Limb (tissue), 2 donors: Measurements from ENCODE around the gene BOK.
A peak's percentile ranks its signal among the peaks of the same experiment; 100 is the strongest.
"Not testable (repeated sequence)": the region's sequence is repeated elsewhere in the genome, so short reads cannot be mapped to it uniquely, and the experiment has no call there.

ENCODE experiments used
- DNase-seq, 2 donors: peaks; one replicate each; pipeline ENCODE4 v3.0.0-alpha.2; 2016; ENCODE audit errors: extremely low spot score in 2 of 2

BOK gene, protein sequence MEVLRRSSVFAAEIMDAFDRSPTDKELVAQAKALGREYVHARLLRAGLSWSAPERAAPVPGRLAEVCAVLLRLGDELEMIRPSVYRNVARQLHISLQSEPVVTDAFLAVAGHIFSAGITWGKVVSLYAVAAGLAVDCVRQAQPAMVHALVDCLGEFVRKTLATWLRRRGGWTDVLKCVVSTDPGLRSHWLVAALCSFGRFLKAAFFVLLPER

DNA sequence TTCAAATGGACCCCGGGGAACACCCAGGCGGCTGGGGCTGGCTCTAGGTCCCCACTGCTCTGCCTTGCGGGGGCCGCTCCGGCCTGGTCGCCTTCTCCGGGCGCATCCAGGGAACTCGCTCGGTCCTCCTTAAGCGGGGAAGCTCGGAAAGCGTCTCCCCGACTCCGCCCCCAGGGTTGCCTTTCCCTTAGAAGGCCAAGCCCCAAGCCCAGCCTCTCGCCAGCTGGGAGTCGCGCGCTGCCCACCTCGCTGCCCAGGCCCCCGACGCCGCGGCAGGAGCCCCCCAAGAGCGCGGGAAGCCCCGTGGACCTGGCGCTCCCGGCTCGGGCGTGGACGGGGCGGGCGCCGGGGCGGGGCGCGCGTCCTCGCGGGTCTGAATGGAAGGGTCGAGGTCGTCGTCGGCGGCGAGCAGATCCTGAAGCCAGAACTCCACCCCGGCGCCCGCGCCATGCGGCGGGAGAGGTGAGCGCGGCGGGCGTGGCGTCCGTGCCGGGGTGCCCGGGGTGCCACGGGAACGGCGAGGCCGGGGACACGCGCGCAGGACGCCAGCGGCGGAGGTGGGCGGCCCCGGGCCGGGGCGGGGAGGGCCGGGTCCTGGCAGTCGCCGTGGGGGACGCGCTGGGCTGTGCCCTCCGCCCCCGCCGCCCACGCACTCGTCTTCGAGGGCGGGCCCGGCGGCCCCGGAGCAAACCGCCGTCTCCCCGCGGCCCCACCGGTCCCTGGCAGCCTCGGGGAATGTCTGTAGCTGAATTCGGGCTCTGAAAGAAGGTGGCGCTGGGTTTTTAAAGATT is at the start of gene BOK:
BOK (plus strand) TSS at position 214 of the 791 bp plus-strand sequence. CDS start 739 bp downstream, outside the sequence.
- DNase-seq: peak in 1 of 2 donors; percentile 74

DNA sequence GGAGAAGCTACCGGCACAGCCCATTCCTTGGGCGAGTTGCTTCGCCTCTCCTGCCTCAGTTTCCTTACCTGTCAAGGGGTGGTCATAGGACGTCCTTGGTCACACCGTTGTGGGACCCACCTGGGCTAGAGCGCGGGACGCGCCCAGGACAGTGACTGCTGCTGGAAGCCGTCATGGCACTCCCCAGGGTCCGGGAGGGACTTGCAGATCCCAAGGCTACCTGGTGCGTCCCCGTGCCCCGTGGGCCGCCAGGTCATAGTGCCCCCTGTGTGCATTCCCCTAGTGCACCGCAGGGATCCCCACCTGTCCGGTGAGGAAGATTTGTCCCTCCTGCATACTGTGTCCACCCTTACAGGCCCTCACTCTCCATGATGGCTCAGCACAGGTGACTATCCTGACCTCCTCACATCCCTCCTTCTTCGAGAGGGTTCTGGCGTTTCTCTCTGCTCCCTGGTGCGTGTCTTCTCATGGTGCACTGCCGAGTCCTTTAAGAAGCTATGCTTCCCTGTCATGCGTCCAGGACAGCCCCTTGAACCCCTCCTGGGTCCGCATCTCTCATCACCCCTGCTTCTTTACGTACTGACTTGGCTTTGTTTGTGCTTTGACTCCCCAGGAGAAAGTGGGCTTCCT is 49.3 kb upstream of the BOK start:
- no peak for DNase-seq

DNA sequence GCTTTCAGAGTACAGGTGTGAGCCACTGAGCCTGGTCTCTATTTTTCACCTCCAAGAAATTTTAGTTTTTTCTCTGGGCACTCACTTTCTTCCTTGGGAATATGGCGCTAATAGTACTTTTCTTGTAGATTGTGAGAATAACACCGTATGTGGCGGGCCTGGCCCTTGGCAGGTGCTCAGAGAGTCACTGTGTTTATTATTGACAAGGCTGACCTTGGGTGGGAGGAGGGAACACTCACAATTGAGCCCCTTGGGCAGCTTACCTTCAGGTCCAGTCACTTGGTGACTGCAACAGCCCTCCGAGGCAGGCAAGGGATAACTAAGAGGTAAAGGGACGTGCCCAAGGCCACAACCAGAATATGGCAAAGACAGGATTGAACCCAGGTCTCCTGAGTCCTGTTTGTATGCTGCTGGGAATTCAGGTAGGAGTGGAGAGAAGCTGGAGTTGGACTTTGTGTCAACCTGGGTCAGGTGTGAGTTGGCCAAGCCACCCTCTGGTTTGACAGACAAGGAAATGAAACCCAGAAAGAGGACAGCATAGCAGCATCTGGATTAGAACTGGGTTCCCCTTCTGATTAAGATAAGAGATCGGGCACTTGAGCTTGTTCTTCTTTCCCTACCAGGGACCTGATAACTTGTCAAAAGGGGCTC is 47.3 kb upstream of the BOK start:
- DNase-seq: no peak

DNA sequence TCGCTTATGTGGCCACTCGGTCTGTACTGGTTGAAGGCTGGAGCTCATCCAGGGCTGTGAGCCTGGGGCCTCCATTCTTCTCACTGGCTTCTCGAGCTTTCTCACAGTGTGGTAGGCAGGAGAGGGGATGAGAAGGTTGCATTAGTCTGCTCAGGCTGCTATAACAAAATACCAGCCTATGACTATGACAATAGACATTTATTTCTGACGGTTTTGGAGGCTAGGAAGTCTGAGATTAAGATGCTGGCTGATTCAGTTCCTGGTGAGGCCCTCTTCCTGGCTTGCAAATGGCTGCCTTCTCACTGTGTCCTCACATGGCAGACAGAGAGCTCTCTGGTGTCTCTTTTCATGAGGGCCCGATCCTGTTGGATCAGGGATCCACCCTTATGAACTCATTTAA is 44.0 kb upstream of the BOK start:
- no peak for DNase-seq

DNA sequence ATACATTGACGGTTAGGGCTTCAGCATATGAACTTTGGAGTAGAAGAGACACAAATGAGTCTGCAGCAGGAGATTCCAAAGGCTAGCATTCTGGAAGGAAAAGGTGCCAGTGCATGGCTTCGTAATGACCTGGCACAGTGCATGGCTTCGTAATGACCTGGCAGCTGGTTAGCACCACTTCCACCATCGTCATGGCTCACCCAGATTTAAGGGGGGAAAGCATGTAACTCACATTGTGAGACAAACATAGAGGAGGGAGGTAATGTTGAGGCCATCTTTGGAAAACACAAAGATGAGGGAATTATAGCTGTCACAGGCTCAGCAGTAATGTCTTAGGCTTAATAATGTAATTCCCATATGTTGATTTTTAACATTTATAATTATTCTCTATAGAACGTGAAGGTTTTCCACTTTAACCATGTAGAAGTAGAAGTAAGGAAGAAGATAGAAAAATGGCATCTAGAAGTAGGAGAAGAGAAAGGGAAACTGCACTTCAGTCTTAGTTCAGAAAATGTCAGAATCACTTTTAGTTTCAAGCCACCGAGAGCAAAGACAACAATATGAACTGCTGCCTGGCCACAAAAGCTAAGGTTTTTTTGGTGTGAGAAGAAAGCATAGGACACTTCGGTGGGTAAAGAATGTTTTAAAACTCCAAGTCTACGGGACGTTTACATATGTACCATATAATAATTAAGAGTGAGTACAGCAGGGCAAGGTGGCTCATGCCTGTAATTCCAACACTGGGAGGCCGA is 43.4 kb upstream of the BOK start:
- no peak for DNase-seq

DNA sequence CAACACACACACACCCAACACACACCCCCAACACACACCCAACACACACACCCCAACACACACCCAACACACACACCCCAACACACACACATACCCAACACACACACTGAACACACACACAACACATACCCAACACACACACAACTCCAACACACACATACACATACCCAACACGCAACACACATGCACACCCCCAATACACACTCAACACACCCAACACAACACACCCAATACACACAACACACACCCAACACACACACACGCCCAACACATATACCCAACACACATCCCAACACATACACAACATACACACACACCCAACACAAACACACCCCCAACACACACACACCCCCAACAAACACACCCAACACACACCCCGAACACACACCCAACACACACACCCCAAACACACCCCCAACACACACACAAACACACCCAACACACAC is 42.0 kb upstream of the BOK start:
- no peak for DNase-seq

DNA sequence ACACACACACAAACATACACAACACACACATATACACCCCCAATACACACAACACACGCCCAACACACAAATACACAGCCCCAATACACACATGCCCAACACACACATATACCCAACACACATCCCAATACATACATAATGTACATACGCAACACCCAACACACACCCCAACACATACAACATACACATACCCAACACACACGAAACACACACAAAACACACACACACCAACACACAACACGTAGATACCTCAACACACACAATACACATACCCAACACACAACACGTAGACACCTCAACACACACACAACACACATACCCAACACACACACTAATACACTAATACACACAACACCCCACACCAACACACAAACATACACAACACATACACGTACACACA is 41.2 kb upstream of the BOK start:
- DNase-seq: no peak

DNA sequence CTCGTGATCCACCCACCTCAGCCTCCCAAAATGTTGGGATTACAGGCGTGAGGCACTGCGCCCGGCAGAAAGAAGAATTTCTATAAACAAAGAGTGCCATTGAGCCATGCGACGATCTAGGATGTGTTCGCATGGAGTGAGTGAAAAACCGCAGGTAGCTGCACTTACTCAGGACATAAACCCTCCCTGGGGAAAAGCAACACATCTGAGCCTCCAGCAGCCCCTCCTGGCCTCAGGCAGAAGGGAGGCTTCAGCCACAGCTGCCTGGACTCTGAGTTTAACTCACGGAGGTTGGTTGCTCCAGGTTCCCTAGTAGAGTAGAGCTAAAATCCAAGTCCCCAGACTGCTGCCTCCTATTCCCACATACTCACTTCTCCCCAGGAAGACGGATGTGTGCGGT is 38.9 kb upstream of the BOK start:
- no peak for DNase-seq

DNA sequence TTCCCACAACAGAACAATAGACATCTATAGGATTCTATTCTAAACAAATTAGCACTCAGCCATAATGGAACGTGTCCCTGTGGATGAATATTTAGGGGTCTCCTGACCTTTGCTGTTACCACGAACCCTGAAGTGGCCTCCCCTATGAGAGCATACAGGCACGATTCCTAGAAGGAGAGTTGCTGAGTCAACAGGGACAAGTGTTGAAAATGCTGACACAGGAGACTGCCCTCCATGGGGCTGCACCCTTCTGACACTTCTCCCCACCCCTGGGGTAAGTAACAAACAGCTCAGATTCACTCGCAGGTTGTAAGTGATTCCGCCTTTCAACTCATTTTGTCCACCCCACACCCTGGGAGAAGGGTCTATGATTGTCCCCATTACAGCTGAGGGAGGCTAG is 36.1 kb upstream of the BOK start:
- DNase-seq: no peak

DNA sequence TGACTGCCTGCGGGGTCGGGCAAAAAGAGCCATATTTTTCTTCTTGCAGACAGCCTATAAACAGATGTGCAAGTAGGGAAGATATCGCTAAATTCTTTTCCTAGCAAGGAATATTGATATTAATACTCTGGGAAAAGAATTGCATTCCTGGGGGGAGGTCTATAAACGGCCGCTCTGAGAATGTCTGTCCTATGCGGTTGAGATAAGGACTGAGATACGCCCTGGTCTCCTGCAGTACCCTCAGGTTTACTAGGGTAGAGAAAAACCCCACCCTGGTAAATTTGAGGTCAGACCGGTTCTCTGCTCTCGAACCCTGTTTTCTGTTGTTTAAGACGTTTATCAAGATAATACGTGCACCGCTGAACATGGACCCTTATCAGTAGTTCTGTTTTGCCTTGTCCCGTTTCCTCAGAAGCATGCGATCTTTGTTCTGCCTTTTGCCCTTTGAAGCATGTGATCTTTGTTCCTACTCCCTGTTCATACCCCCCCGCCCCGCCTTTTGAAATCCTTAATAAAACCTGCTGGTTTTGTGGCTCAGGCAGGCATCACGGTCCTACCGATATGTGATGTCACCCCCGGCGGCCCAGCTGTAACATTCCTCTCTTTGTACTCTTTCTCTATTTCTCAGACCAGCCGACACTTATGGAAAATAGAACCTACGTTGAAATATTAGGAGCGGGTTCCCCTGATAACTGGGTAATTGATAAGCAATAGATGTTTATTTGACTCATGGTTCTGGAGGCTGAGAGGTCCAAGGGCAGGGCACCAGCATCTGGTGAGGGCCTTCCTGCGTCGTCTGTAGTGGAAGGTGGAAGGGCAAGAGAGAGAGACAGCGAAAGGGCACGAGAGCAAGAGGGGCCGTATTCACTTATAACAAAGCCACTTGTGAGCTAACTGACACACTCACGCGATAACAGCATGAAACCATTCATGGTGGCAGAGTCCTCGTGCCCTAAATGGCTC is 32.4 kb upstream of the BOK start:
- not testable (repeated sequence) for DNase-seq

DNA sequence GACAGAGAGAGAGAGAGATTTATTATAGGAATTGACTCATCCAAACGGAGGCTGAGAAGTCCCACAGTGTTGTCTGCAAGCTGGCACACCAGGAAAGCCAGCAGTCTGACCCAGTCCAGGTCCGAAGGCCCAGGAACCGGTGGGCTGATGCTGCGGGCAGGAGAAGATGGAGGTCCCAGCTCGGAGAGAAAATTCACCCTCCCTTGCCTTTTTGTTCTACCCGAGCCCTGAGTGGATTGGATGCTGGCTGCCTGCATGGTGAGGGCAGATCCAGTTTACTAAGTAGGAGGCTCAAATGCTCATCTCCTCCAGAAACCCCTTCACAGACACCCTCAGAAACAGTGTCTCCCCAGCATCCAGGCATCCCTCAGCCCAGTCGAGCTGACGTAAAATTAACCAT is 28.0 kb upstream of the BOK start:
- no peak for DNase-seq

DNA sequence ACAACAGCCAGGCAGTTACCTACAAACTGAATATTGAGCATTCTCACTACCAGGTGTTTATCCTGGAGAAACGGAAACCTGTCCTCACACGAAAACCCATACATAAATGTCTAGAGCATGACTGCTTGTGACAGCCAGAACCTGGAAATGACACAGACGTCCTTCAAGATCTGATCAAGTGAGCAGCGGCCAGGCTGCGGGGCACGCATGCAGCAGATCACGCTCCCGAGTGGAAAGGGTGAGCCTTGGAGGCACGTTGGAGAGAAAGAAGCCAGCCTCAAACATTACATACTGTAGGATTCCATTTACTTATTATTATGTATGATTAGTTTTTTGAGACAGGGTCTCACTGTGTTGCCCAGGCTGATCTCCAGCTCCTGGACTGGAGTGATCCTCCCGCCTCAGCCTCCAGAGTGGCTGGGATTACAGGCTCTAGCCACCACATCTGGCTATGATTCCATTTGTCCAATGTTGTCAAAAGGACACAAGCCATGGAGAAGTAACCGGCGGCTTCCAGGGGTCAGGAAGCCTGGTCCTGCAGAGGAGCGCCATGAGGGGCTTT is 27.3 kb upstream of the BOK start:
- DNase-seq: no peak

DNA sequence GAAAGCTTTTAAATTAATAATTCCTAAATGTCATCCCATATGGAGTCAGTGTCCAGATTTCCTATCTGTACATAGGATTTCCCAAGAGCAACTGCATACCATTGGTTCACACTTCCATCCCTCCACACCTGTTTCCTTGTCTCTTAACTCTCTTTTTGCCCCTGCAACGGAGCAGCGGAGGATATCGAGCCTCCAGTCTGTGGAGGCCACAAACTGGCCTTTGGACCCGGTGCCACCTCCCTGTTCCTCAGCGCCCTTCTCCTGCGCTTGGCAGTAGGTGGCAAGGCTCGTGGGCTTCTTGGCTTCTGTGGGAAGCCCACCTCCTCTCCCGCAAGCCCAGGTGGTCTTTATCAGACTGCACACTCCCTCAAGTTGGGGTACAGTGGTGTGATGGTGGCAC is 26.4 kb upstream of the BOK start:
- DNase-seq: no peak

DNA sequence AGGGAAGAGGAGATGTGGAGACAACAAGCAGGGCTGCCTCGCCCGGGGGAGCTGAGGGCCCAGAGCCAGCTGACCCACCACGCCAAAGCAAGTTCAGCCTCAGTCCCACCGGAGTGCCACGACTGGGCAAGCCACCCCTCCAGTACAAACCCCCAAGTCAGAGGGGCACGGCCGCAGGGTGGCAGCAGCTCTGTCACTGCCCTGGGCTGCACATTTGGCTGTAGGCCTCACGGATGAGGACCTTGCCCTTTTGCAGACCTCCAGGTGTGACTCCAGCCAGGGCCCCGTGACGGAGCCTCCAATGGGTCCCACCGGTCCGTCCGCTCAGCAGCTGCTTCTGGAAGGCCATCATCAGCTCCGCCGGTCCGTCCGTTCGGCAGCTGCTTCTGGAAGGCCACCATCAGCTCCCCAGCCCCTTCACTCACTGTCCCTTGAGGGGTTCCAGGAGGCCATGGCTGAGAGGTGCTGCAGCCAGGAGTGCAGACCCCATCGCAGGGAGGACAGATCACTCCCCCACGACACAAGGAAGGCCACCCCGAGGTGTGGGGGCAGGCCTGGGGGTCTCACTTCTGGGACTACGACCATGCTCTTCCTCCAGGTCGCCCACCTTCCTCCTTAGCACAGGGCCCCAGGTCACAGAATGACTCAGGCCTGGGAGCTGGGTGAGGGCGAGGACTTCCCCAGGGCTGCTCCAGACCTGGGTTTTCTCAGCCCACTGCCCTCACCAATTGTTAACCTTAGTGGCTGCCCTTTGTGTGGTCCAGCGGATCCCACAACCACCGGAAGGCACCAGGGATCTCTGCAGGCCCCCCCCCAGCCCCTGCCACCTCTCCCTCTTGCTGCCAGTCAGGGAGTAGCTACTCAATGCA is 25.6 kb upstream of the BOK start:
- no peak for DNase-seq

DNA sequence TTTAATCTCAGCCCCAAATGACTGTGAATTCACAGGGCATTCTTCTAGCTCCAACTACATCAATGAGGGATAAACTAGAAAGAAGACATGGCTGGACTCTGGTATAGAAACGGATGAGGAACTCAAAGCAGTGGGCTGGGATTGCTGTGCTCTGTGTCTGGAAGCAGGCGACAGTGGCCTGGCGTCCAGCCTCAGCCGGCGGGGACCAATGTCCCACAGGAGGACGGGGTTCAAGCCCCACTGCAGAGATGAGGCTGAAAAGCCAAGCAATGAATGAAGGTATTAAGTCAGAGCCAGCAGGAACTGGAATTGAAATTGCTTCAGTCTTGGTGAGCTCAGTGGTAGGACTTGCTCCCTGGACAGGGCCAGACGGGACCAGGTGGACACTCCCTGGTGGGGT is 24.3 kb upstream of the BOK start:
- DNase-seq: no peak

DNA sequence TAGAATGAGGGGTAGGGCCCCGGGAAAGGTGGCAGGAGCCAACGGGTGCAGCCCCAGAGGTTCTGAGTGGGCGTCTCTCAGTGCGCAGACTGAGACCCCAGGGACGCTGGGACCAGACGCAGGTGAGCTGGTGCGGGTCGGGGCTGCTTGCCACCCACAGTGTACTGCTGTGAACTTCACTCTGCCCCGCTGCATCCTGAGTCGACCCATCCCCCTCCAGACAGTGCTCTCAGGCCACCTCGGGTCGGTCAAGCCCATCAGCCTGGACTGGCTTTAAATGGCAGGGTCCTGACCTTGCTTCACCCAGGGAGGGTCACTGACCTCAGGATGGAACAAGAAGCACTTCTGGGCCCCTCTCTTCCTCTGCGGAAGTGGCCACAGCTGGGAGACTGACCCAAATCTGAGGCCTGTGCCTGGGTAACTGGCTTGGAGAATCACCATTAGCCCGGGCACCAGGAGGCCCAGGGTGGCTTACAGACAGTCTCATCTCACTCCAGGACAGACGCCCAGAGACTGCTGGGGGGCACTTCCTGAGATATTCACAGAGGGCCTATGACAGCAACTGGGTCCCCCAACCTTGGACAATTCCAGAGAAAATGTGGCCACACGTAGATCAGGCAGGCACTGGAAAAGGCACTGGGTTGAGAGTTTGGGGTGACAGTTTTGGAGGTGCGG is 23.7 kb upstream of the BOK start:
- DNase-seq: no peak

DNA sequence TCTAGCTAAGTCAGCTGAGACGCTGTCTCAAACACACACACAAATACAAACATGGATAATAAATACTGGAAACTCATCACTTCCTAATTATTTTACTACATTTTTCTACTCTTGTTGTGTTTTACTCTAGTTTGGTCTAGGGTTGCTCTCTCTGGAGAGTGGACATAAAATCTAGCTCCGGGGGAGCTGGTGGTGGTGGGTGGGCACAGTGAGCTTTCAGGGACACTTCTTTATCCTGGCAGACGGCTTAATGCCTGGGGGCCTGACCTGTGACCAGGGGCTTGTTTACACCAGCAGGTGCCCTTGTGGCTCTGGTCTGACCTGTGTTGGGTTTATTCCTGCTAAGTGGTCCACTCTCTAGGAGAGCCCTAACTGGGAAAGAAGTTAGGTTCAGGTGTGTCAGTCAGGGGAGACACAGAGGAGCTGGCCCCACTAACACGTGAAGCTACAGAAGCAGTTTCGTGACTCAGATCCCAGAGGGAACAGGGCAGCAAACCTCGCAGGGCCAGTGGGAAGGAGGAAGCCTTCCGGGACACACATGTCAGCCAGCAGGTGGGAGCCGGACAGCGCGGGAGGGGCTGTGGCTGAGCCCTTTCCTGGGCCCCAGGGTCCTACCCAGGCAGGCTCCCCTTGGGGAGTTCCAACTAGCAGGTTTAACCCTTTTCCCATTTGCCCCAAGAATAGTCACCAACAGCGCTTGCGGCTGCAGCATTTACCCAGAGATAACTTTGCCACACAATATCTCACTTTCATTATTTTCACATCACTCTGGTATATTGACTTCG is 22.5 kb upstream of the BOK start:
- no peak for DNase-seq
